Activated CD4-positive, CD25-positive, alpha-beta regulatory T cell treated with anti-CD3 and anti-CD28 coated beads, Interleukin-2, amount 50 U/mL, for 72 hours (primary cell): Measurements from ENCODE around the gene PREX1.
"Not testable (repeated sequence)": the region's sequence is repeated elsewhere in the genome, so short reads cannot be mapped to it uniquely, and the experiment has no call there.

Experiments
- DNase-seq: peaks from one replicate; pipeline ENCODE4 v3.0.0; 2021

Gene PREX1

GRCh38 chr20:48791014-48791413 lies 36.8 kb downstream of the PREX1 start:
- DNase-seq = no peak

DNA sequence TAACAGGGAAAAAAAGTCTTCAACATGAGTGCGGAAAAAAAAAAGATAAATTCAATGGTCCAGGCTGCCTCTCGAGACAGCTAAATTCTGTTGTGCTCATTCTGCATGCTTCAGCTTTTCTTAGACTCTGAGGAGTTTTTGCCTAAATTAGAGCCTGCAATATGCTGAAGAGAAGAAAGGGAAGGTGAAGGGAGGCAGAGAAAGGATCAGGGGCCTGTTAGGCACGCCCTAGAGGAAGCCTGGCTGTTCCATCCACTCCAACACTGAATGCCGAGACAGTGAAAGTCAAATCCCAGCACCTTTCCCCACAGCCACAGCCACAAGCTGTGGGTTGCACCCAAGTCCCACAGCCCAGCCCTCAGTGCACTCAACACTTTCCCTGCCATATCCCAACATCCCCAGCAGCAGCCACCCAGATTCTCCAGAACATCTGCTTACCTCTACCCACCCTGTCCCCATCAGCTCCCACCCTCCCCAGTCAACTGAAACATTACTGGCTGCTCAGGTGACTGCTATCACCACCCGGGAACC lies 37.3 kb downstream of the PREX1 start:
- no peak for DNase-seq

GRCh38 chr20:48789781-48790472 lies 37.9 kb downstream of the PREX1 start:
- DNase-seq = no peak

DNA sequence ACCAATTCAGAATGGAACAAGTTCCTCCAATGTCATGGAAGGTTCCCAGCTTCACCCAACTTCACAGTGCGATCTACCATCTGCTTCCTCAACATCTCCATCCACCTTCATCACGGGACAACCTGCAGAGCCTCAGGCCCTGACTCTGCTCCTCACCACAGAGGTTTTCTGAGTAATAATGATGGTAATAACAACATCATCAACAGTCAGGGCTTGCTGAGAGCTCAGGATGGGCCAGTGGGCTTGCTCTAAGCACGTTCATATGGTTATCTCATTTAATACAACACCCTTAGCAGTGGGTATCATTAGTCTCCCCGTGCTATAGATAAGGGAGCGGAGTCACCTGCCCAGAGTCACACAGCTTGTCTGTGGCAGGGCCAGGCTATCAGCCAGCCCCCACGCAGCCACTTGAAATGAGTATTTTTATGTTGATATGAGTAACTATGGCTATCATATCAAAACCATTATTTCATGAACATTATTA lies 38.6 kb downstream of the PREX1 start:
- no peak for DNase-seq

- no peak for DNase-seq
Measured at GRCh38 chr20:48788486-48789072, 39.2 kb downstream of the PREX1 start.

DNA sequence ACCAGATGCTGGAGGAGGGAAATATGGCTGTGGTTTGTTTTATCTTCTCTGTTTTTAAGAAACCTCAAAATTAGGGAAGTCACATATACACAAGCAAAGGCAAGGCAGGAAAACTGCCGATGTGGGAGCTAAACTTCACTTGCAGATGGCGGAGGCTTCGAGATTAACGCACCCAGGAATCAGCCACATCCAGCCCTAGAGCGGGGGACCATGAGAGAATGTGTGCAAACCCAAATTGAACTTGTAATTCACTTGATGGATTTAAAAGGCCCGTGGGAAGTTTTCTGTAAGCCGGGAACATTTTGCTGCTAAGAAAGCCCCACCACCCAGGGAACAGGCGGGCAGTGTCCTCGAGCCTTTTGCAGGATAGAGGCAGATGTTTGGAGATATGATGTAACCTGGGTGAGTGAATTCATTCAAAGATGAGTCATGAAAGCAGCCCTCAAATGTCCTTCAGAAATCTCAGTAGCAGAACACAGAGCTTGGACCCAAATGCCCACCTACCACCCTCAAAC lies 39.9 kb downstream of the PREX1 start:
- DNase-seq = no peak

DNA sequence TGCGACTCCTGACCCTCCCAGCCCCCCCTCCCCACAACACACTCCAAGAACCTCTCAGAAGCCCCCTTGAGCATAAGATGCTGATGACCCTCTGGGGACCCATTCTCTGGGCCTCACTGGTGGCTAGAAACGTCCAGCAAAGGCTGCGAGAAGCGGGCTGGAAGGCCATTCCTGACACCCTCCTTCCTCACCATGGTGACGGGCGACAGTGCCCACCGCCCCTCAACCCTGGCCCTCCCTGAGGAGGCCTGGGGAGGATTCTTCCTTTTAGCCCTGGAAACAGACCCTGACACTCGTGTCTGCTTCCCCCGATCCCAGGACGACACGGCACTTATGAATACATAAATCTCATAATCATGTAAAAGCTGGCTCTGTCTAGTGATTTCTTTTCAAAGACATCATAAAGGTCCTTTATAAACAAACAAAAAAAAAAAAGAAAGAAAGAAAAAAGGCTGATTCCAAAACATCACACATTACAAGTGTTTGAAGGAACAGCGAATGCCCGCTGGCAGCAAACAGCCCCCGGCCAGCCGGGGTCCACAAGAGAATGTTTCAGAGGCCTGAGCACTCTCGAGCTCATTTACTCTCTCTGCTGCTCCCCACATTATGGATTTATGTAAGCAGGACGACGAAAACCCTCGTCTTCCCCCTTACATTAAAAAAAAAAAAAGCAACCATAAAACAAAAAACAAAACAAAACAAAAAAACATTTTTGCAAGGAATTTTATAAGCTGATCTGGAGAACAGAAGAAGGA lies 40.7 kb downstream of the PREX1 start:
- no peak for DNase-seq

GRCh38 chr20:48785801-48786200 lies 42.0 kb downstream of the PREX1 start:
- no peak for DNase-seq

DNA sequence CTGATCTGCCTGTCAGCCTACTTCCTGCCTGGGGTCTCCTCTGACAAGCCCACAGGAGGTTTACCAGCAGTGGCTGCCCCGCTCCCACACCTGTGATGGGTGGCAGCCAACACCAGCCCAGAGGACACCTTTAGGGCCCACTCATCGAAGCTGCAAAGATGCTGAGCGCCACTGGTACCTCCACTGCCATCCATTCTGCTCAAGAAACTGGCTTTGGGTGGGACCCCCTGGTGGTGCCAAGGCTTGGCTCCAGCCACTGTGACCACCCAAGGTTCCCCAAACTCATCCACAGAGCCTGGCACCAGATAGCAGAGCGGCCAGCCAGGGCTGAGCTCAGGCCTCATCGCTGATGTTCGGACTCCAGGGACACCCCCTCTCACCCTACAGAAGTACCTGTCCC lies 42.5 kb downstream of the PREX1 start:
- no peak for DNase-seq

DNA sequence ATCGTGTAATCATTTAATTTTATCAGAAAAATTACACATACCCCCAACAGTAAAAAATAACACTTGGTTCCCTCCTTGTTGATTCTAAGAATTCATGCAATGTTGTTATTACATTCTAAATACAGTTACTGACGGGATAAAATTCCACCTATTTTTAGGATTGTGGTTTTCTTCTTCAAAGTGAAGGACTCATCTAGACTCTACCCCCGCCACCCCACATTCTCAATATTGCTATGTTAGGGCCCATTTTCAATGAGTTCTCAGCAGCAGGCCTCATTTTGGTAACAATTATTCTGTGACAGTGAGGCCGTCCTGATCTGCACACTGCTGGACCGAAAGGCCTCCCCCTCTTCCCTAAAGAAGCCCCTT lies 43.5 kb downstream of the PREX1 start:
- no peak for DNase-seq

DNA sequence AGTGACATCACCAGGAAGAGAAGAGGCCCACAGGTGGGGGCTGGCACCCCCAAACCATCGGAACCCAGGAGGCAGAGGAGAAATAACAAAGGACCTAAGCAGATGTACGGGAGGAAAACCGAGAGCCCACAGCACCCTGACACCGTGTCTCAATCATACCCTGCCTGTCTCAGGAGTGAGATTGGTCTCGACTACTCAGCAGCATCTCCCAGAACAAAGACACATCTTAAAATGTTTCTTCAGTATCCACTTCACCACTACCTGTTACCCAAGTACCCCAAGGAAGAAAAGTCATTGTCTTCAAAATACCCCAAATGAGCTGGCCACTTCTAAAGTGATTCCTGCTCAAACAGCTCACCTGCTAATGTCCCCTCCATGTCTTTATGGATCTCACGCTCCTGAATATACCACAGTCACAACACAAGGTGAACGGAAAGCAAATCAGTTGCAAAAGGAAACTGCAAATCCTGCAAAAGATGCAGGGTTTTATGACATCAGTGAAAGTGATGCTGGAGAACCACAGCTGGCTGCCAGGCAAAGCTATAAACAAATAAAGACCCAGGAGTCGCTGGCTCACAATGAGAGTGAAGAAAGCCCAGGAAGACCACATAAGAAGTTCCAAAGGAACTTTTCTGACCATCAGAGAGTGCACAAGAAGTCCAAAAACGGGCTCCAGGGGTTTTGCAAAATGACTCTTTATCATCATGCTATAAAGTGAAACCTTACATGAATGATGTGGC lies 44.1 kb downstream of the PREX1 start:
- no peak for DNase-seq

GRCh38 chr20:48782901-48783308 lies 44.9 kb downstream of the PREX1 start:
- DNase-seq = no peak

DNA sequence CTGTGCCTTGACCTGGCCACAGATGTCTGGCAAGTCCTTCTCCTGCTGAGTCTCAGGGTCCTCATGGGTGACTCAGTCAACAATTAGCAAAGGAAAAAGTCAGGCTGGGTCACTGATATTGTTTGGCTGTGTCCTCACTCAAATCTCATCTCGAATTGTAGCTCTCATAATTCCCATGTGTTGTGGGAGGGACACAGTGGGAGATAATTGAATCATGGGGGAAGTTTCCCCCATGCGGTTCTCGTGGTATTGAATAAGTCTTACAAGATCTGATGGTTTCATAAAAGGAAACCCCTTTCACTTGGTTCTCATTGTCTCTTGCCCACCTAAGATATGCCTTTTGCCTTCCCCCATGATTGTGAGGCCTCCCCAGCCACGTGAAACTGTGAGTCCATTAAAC lies 45.7 kb downstream of the PREX1 start:
- DNase-seq = no peak

DNA sequence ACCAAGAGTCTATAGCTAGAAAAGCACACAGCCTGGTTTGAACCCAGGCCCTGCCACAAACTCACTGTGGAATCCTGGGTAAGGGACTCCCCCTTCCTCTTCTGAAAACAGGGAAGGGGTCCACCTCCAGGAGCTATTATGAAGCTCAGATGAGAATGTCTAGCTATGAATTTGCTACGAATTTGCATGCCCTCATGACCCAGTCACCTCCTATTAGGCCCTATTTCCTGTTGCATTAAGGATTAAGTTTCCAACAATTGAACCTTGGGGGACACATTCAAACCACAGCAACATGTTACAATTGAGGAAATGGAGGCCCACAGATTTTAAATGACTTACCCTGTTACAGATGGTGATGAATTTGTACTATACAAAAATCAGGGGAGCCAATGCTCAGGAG lies 46.2 kb downstream of the PREX1 start:
- DNase-seq = no peak

GRCh38 chr20:48779435-48779834 lies 48.4 kb downstream of the PREX1 start:
- DNase-seq = no peak

DNA sequence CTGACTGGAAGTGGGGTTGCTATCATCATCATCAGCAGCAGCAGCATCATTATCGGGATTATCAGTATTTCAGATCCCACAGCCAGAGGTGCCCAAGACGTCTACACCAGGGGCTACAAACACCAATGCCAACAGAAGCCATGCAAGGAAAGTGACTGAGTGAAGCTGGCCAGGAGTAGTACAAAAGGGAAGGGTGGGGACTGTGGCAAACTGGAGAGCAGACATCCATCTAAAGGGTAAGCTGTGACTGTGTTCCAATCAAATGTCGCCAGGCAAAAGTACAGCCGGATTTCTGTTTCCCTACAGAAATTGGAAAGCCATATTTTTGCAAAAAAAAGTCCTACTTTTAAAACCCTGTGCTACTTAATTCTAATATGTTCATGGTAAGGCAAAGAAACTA lies 50.0 kb downstream of the PREX1 start:
- no peak for DNase-seq

DNA sequence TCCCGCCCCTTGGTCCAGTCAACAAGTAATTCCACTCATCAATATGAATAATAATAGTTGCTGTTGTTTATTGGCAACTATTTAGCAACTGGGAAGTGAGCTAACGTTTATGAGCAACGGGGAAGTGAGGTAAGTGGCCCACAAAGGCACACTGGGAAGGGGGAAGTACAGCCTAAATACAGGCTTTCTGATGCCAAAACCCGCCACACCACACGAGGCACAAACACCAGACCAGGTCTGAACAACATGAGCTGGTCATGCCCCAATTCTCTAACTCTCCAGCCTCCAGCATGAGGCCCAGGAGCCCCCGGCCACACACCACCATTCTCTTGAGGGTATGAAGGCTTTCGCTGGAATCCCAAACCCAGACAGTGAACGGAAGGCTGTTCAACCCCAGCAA lies 50.8 kb downstream of the PREX1 start:
- DNase-seq = no peak

DNA sequence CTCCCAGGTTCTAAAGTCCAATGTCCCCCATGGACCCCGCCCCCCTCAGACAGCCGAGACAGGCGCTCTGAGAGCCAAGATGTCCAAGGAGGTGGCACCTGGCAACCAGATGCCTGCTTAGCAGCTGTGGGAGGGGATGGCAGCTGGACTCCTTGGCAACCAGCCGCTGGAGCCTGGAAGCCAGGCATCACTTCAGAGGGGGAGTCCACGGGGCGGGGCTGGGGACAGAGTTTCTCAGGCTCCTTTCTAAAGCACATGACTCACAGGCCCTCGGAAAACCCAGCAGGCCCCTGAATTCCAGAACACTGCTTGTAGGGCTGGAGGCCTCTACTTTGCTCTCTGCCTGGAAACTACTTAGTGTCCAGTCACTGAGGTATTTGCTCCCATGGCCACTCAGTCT lies 51.5 kb downstream of the PREX1 start:
- no peak for DNase-seq

GRCh38 chr20:48775545-48775944 lies 52.3 kb downstream of the PREX1 start:
- DNase-seq = not testable (repeated sequence)

DNA sequence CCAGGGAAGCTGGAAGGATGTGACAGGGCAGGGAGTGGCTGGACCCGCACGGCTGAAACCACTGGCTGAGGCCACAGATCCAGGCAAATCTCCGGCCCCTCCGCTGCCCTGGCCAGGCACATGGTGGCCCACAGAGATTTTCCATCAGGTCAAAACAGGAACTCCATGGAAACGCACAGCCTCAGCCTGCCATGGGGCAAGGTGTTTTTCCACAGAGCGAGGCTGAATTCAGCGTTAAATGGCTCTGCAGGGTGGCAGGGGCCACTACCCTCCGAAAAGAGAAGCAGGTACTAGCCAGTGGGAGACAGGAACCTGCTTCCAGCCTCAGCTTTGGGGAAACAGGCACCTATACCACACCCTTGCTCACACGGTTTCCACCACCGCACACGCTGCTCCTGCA lies 53.1 kb downstream of the PREX1 start:
- no peak for DNase-seq

GRCh38 chr20:48773837-48774418 lies 53.9 kb downstream of the PREX1 start:
- DNase-seq = no peak

DNA sequence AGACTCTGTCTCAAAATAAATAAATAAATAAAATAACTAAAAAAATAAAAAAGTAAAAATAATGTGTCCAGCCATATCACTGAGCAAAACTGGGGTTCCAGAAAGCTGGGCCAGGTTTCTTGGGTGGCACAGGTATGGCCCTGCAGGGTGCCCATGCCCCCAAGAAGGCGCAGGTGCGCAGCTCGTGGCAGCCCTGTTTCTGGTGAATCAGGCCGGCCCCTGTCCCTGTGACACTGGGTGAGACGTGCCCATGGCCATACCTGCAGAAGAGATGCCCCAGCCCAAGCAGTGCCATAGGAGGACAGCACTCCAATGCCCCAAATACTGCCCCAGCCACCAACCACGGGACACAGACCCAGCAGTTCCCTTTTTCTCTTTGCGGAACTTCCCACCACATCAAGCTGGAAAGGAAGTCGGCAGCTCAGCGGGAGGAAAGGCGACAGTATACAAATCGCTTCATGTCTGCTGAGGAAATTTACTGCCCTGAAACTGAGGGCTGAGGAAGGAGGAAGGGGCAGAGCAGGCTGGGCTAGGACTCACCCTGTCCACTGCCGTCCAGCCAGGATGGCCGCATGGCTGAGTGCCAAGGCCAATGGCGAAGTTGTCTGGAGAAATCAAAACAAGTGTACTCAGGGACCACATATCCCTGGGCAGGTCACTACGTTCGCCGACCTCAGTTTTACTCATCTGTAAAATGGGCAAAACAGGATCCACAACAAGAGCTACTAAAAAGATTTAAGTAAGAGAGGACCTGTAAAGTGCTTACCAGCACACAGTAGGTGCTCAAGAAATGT lies 55.4 kb downstream of the PREX1 start:
- DNase-seq = no peak
